BLaER1 treated with 17β-estradiol and CSF1 and Interleukin-3, amounts not matched to agents 10 nM and 100 nM (cell line): Measurements from ENCODE around the gene LMTK3.
A peak's percentile ranks its signal among the peaks of the same experiment; 100 is the strongest.

Experiments
- H3K27ac ChIP-seq, 11 experiments: shearing (Covaris generic); formaldehyde crosslinking; 2 replicates each; pipeline ENCODE4 v1.8.1; 2022
- H3K27me3 ChIP-seq, 11 experiments: shearing (Covaris generic); formaldehyde crosslinking; 2 replicates each; pipeline ENCODE4 v1.8.1; 2022
- H3K36me3 ChIP-seq, 11 experiments: shearing (Covaris generic); formaldehyde crosslinking; 2 replicates each; pipeline ENCODE4 v1.8.1; 2022
- H3K4me1 ChIP-seq, 10 experiments: shearing (Covaris generic); formaldehyde crosslinking; 2 replicates each; pipeline ENCODE4 v1.8.1; 2022
- H3K4me2 ChIP-seq, 11 experiments: shearing (Covaris generic); formaldehyde crosslinking; 2 replicates each; pipeline ENCODE4 v1.8.1; 2022
- H3K4me3 ChIP-seq, 10 experiments: shearing (Covaris generic); formaldehyde crosslinking; 2 replicates each; pipeline ENCODE4 v1.8.1; 2022
- H3K9ac ChIP-seq, 11 experiments: shearing (Covaris generic); formaldehyde crosslinking; 2 replicates each; pipeline ENCODE4 v1.8.1; 2022
- H3K9me3 ChIP-seq, 11 experiments: shearing (Covaris generic); formaldehyde crosslinking; replicated peaks in 1 of 11; 2 replicates each; pipeline ENCODE4 v1.8.1; 2022
- H4K20me1 ChIP-seq, 11 experiments: shearing (Covaris generic); formaldehyde crosslinking; 2 replicates each; pipeline ENCODE4 v1.8.1; 2022
- Cebpa-rat ChIP-seq, 11 experiments: shearing (Covaris generic); IDR thresholded peaks; 2 replicates each; pipeline ENCODE4 v1.8.1; 2022

The LMTK3 gene

GRCh38 chr19:48500830-48501493 is 10.7 kb downstream of the LMTK3 start:
- Histone ChIP-seq H3K36me3 (no peaks in the 10 kb centered on the region), H3K4me3 (peak overlapping the region in 9 of 10 experiments; percentile 19 to 58 (median 42); a peak in 14 of 20 replicates), H3K9me3 (no peaks in the 10 kb centered on the region), H3K4me2 (peak overlapping the region; percentile 58 to 98 (median 88)), H3K27ac (peak overlapping the region in 8 of 11 experiments; percentile 23 to 60 (median 48); a peak in 13 of 22 replicates), H4K20me1 (peaks cover 0 to 26% (median 5%) of the 10 kb centered on the region in 11 experiments; a peak in 11 of 22 replicates), H3K27me3 (peaks cover 43 to 54% (median 52%) of the 10 kb centered on the region in 11 experiments), H3K9ac (peak overlapping the region in 7 of 11 experiments; percentile 3 to 48 (median 44); a peak in 10 of 22 replicates), H3K4me1 (peaks cover 38 to 67% (median 56%) of the 10 kb centered on the region in 10 experiments)
- no peak for TF ChIP-seq Cebpa-rat (IDR thresholded peaks at IDR 0.05)

GRCh38 chr19:48499316-48500090 is 12.1 kb downstream of the LMTK3 start:
- Histone ChIP-seq H3K9me3 (no peaks in the 10 kb centered on the region), H3K27ac (no peak overlapping the region), H3K4me3 (no peak overlapping the region), H3K36me3 (no peaks in the 10 kb centered on the region), H3K4me1 (peaks cover 52 to 82% (median 70%) of the 10 kb centered on the region in 10 experiments), H3K4me2 (0 out of 22 replicates have a peak overlapping the region, but pooled peaks of 1 of the 11 experiments have one; percentile 20), H4K20me1 (peaks cover 0 to 26% (median 5%) of the 10 kb centered on the region in 11 experiments; a peak in 11 of 22 replicates), H3K9ac (no peak overlapping the region), H3K27me3 (peaks cover 43 to 69% (median 66%) of the 10 kb centered on the region in 11 experiments)
- TF ChIP-seq Cebpa-rat (IDR thresholded peaks at IDR 0.05) = no peak

GRCh38 chr19:48498595-48499311 is 12.9 kb downstream of the LMTK3 start:
- no peaks in the 10 kb centered on the region for H3K36me3 ChIP-seq
- H3K4me1 ChIP-seq = peaks cover 60 to 83% (median 72%) of the 10 kb centered on the region in 10 experiments
- H3K9ac ChIP-seq = peak overlapping the region in 8 of 11 experiments; percentile 18 to 58 (median 36); a peak in 6 of 22 replicates
- peak overlapping the region; percentile 60 to 81 (median 71); a peak in 21 of 22 replicates for H3K4me2 ChIP-seq
- peaks cover 50 to 76% (median 74%) of the 10 kb centered on the region in 11 experiments for H3K27me3 ChIP-seq
- no peak for TF ChIP-seq Cebpa-rat (IDR thresholded peaks at IDR 0.05)
- no peak overlapping the region for H3K27ac ChIP-seq
- H3K4me3 ChIP-seq = peak overlapping the region in 1 of 10 experiments; percentile 7; a peak in 1 of 20 replicates
- no peaks in the 10 kb centered on the region for H3K9me3 ChIP-seq
- peaks cover 0 to 32% (median 5%) of the 10 kb centered on the region in 11 experiments; a peak in 11 of 22 replicates for H4K20me1 ChIP-seq

GRCh38 chr19:48497728-48498594 is 13.7 kb downstream of the LMTK3 start:
- no peaks in the 10 kb centered on the region for H3K36me3 ChIP-seq
- peak overlapping the region in 1 of 11 experiments; percentile 4; a peak in 1 of 22 replicates for H3K27ac ChIP-seq
- peaks cover 57 to 78% (median 68%) of the 10 kb centered on the region in 10 experiments for H3K4me1 ChIP-seq
- H3K4me3 ChIP-seq = peak overlapping the region in 7 of 10 experiments; percentile 17 to 52 (median 38); a peak in 12 of 20 replicates
- no peak for TF ChIP-seq Cebpa-rat (IDR thresholded peaks at IDR 0.05)
- peak overlapping the region; percentile 60 to 81 (median 71) for H3K4me2 ChIP-seq
- peaks cover 0 to 33% (median 5%) of the 10 kb centered on the region in 11 experiments; a peak in 10 of 22 replicates for H4K20me1 ChIP-seq
- H3K27me3 ChIP-seq = peaks cover 50 to 80% (median 77%) of the 10 kb centered on the region in 11 experiments
- no peaks in the 10 kb centered on the region for H3K9me3 ChIP-seq
- peak overlapping the region in 9 of 11 experiments; percentile 18 to 58 (median 38); a peak in 12 of 22 replicates for H3K9ac ChIP-seq

GRCh38 chr19:48496959-48497727 is 14.5 kb downstream of the LMTK3 start:
- no peak for TF ChIP-seq Cebpa-rat (IDR thresholded peaks at IDR 0.05)
- H3K27me3 ChIP-seq = peaks cover 50 to 80% (median 77%) of the 10 kb centered on the region in 11 experiments
- no peaks in the 10 kb centered on the region for H3K36me3 ChIP-seq
- peaks cover 55 to 75% (median 66%) of the 10 kb centered on the region in 10 experiments for H3K4me1 ChIP-seq
- H3K4me3 ChIP-seq = peak overlapping the region in 7 of 10 experiments; percentile 17 to 52 (median 38); a peak in 10 of 20 replicates
- peak overlapping the region in 1 of 11 experiments; percentile 4; a peak in 1 of 22 replicates for H3K27ac ChIP-seq
- H3K9me3 ChIP-seq = no peaks in the 10 kb centered on the region
- H3K9ac ChIP-seq = peak overlapping the region in 9 of 11 experiments; percentile 16 to 58 (median 38); a peak in 10 of 22 replicates
- peaks cover 0 to 27% (median 5%) of the 10 kb centered on the region in 11 experiments; a peak in 10 of 22 replicates for H4K20me1 ChIP-seq
- H3K4me2 ChIP-seq = peak overlapping the region; percentile 60 to 81 (median 71)

- H3K9ac ChIP-seq = no peak overlapping the region; a peak in 1 of 22 replicates
- no peaks in the 10 kb centered on the region for H3K9me3 ChIP-seq
- H3K4me2 ChIP-seq = peak overlapping the region; percentile 7 to 99 (median 95); a peak in 20 of 22 replicates
- no peak for TF ChIP-seq Cebpa-rat (IDR thresholded peaks at IDR 0.05)
- peaks cover 53 to 77% (median 70%) of the 10 kb centered on the region in 11 experiments for H3K27me3 ChIP-seq
- peaks cover 57 to 78% (median 68%) of the 10 kb centered on the region in 10 experiments for H3K4me1 ChIP-seq
- H3K36me3 ChIP-seq = no peaks in the 10 kb centered on the region
- peaks cover 0 to 31% (median 7%) of the 10 kb centered on the region in 11 experiments; a peak in 12 of 22 replicates for H4K20me1 ChIP-seq
- peak overlapping the region in 3 of 11 experiments; percentile 8 to 30 (median 20); a peak in 3 of 22 replicates for H3K27ac ChIP-seq
- 0 out of 20 replicates have a peak overlapping the region, but pooled peaks of 1 of the 10 experiments have one; percentile 21 for H3K4me3 ChIP-seq
These were observed 16.2 kb downstream of the LMTK3 start for GRCh38 chr19:48495396-48495795.
